Loucy (cell line): ENCODE results near the gene DCD.

Experiments
- H2AFZ ChIP-seq: fragments of 200-600 bp; sonication (generic); 2 replicates; pipeline ENCODE4 v1.6.0; 2016; ENCODE audit warnings: antibody characterized with exemption, mild to moderate bottlenecking, low read length, moderate library complexity
- H3F3A ChIP-seq: fragments of 200-600 bp; 2 replicates; pipeline ENCODE4 v1.6.0; 2016; ENCODE audit warnings: antibody characterized with exemption, low read depth, mild to moderate bottlenecking
- H3K27me3 ChIP-seq: fragments of 200-600 bp; sonication (generic); 2 replicates; pipeline ENCODE4 v1.6.1; 2014; ENCODE audit warnings: low read length, mild to moderate bottlenecking; ENCODE audit not compliant: insufficient read depth, poor library complexity, severe bottlenecking
- H3K36me3 ChIP-seq: fragments of 200-600 bp; sonication (generic); 2 replicates; pipeline ENCODE4 v1.6.1; 2016; ENCODE audit warnings: low read length; ENCODE audit not compliant: insufficient read depth
- H3K4me1 ChIP-seq: fragments of 200-600 bp; sonication (generic); 2 replicates; pipeline ENCODE4 v1.5.1; 2014; ENCODE audit warnings: low read length, mild to moderate bottlenecking; ENCODE audit not compliant: insufficient read depth, poor library complexity, severe bottlenecking
- H3K4me2 ChIP-seq: fragments of 200-600 bp; sonication (generic); 2 replicates; pipeline ENCODE4 v1.6.0; 2014; ENCODE audit warnings: antibody characterized with exemption, low read length, low read depth, mild to moderate bottlenecking; ENCODE audit not compliant: poor library complexity, severe bottlenecking
- H3K4me3 ChIP-seq: fragments of 200-600 bp; sonication (generic); 2 replicates; pipeline ENCODE4 v1.5.1; 2014; ENCODE audit warnings: low read length, mild to moderate bottlenecking, mixed read lengths; ENCODE audit not compliant: poor library complexity, severe bottlenecking
- H3K79me2 ChIP-seq: fragments of 200-600 bp; sonication (generic); 2 replicates; pipeline ENCODE4 v1.6.1; 2014; ENCODE audit warnings: low read length; ENCODE audit not compliant: insufficient read depth
- H3K9ac ChIP-seq: fragments of 200-600 bp; sonication (generic); 2 replicates; pipeline ENCODE4 v1.6.0; 2014; ENCODE audit warnings: mild to moderate bottlenecking, low read depth, low read length, moderate library complexity; ENCODE audit not compliant: poor library complexity, severe bottlenecking
- H3K9me2 ChIP-seq: fragments of 200-600 bp; sonication (generic); replicated peaks from 2 replicates; pipeline ENCODE4 v1.6.1; 2016; ENCODE audit warnings: low read depth, low read length, mixed read lengths
- H3K9me3 ChIP-seq: fragments of 200-600 bp; sonication (generic); 2 replicates; pipeline ENCODE4 v1.6.1; 2014; ENCODE audit warnings: mild to moderate bottlenecking, antibody characterized with exemption, low read length, low read depth; ENCODE audit not compliant: insufficient read depth
- H4K20me1 ChIP-seq: fragments of 200-600 bp; sonication (generic); 2 replicates; pipeline ENCODE4 v1.6.0; 2014; ENCODE audit warnings: antibody characterized with exemption, low read length, mild to moderate bottlenecking; ENCODE audit not compliant: insufficient read depth, poor library complexity, severe bottlenecking
- EZH2phosphoT487 ChIP-seq: fragments of 200-600 bp; IDR thresholded peaks from 2 replicates; pipeline ENCODE4 v1.6.1; 2018; ENCODE audit warnings: antibody characterized with exemption, mild to moderate bottlenecking, moderate library complexity, borderline replicate concordance
- TF ChIP-seq, protein P1 (sequence below): fragments of 200-600 bp; sonication (generic); conservative IDR thresholded peaks from 2 replicates; pipeline ENCODE4 v1.5.1; 2014; ENCODE audit warnings: mild to moderate bottlenecking, antibody characterized with exemption, low read length

The DCD gene

DNA sequence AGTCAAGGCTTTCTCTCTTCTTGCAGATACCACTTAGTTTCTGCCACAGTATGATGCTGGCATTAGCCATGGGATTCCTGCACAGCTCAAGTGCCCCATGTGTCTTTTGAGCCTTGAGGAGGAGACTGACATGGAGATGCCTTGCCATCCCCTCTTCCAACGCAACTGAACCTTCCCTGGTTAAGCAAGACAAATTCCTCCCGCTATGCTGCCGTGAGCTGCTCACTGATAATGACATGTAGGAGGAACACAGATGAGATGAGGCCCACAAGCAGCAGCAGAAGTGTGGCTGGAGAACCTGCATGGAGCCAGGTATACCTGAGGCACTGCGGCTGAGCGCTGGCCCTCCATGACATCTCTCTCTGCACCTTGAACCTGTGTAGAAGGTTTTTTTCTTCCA lies 44.3 kb downstream of the DCD start:
- no peaks in the 10 kb centered on the region for H3K9me2 ChIP-seq
- no peaks in the 10 kb centered on the region for H3K36me3 ChIP-seq
- no peak overlapping the region for H2AFZ ChIP-seq
- no peaks in the 10 kb centered on the region for H3K27me3 ChIP-seq
- H3K4me2 ChIP-seq: peak overlapping the region; percentile 31
- no peak overlapping the region for H3K4me3 ChIP-seq
- peaks cover 6% of the 10 kb centered on the region for H3K4me1 ChIP-seq
- TF ChIP-seq, protein P1, sequence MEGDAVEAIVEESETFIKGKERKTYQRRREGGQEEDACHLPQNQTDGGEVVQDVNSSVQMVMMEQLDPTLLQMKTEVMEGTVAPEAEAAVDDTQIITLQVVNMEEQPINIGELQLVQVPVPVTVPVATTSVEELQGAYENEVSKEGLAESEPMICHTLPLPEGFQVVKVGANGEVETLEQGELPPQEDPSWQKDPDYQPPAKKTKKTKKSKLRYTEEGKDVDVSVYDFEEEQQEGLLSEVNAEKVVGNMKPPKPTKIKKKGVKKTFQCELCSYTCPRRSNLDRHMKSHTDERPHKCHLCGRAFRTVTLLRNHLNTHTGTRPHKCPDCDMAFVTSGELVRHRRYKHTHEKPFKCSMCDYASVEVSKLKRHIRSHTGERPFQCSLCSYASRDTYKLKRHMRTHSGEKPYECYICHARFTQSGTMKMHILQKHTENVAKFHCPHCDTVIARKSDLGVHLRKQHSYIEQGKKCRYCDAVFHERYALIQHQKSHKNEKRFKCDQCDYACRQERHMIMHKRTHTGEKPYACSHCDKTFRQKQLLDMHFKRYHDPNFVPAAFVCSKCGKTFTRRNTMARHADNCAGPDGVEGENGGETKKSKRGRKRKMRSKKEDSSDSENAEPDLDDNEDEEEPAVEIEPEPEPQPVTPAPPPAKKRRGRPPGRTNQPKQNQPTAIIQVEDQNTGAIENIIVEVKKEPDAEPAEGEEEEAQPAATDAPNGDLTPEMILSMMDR: no peak
- no peaks in the 10 kb centered on the region for H3K9me3 ChIP-seq
- H3F3A ChIP-seq: no peaks in the 10 kb centered on the region
- H3K9ac ChIP-seq: no peak overlapping the region
- no peaks in the 10 kb centered on the region for H4K20me1 ChIP-seq
- H3K79me2 ChIP-seq: no peaks in the 10 kb centered on the region

DNA sequence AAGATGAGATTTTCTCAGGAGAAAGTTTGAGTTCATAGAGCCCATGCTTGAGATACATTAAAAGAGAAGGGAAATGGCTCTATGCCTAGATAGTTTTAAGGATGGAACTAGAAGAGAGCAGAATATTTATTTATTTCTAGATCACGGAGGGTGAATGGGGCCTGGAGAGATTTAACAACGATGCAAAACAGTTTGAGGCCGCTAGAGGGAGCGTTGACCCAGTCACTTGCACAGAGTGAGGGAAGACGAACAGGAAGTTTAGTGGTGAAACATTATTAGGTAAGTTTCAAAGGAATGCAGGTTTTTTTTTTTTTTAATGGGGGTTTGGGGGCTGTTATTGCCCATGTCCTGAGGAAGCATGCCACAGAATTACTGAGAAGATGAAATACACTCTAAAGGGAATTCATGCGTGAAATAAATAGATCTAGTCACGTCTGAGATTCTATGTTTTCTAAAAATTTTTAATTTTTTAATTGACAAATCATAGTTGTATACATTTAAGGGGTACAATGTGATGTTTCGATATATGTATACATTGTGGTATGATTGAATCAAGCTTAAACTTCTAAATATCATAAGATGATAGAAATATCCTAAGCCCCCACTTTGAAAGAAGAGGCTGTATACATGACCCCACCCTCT lies 44.9 kb downstream of the DCD start:
- Histone ChIP-seq H2AFZ (no peak overlapping the region), H3K9me2 (no peaks in the 10 kb centered on the region), H3K4me2 (peak overlapping the region; percentile 31)

DNA sequence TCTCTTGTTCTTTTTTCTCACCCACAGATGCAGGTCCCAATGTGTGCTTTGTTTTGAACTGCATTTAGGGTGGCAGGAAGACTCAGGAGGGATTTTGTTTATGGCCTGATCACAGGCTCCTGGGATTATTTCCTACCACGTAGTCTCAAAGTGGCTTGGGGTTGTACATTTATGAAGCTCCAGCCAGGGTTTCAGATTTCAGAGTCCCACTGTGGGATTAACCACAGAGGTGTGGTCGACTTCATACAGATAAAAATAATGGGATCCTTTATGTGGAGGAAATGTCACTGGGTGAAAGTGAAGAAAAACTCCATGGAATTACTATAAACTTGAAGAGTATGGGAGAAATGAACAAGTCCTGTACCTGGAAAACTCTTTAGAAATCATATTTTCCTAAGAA lies 45.5 kb downstream of the DCD start:
- Histone ChIP-seq H3K27me3 (no peaks in the 10 kb centered on the region), H2AFZ (no peak overlapping the region), H3K36me3 (no peaks in the 10 kb centered on the region), H4K20me1 (no peaks in the 10 kb centered on the region), H3K9me3 (no peaks in the 10 kb centered on the region), H3K4me3 (no peak overlapping the region), H3K4me2 (no peak overlapping the region), H3K9me2 (no peaks in the 10 kb centered on the region), H3K79me2 (no peaks in the 10 kb centered on the region), H3K9ac (no peak overlapping the region), H3K4me1 (peaks cover 6% of the 10 kb centered on the region), H3F3A (no peaks in the 10 kb centered on the region)
- TF ChIP-seq, protein P1: no peak
- TF ChIP-seq EZH2phosphoT487: no peak

More for the DNA sequence above, 44.9 kb downstream of the DCD start:
- Histone ChIP-seq H3K9ac (no peak overlapping the region), H3K4me3 (no peak overlapping the region), H3K79me2 (no peaks in the 10 kb centered on the region), H4K20me1 (no peaks in the 10 kb centered on the region), H3K27me3 (no peaks in the 10 kb centered on the region), H3F3A (no peaks in the 10 kb centered on the region), H3K4me1 (peaks cover 6% of the 10 kb centered on the region), H3K9me3 (no peaks in the 10 kb centered on the region), H3K36me3 (no peaks in the 10 kb centered on the region)
- TF ChIP-seq EZH2phosphoT487: no peak
- TF ChIP-seq, protein P1: peak; percentile 90
